Bronchial epithelial cell (primary cell): ENCODE results near the gene CKB. TPM values are rescaled to one million over a fixed set of nuclear protein-coding genes. Genes with fewer than 3 reads are reported as not detected.

ENCODE experiments used
- DNase-seq: peaks from one replicate; pipeline ENCODE4 v3.0.0-alpha.2; 2010; ENCODE audit warnings: low read depth
- FAIRE-seq: peaks from 2 replicates; lab custom pipeline; 2011; peaks lifted over from hg19 to GRCh38; lab: Jason Lieb, UNC
- H3K27me3 ChIP-seq: 2 replicates; pipeline ENCODE4 v1.5.1; 2011; ENCODE audit warnings: low read length; ENCODE audit not compliant: control insufficient read depth, insufficient read depth
- H3K36me3 ChIP-seq: 2 replicates; pipeline ENCODE4 v1.5.1; 2011; ENCODE audit warnings: low read length; ENCODE audit not compliant: control insufficient read depth, insufficient read depth
- H3K4me3 ChIP-seq: 2 replicates; pipeline ENCODE4 v1.5.1; 2011; ENCODE audit warnings: mild to moderate bottlenecking, low read depth, low read length, control low read depth
- total RNA-seq: library from RNA; depleted of rRNA; stranded (reverse); fragments of >200 nt; gene quantifications from 2 replicates; pipeline ENCODE4 v1.2.1, GENCODE V29; 2014
- TF ChIP-seq, protein P1 (sequence below): IDR thresholded peaks from 2 replicates; pipeline ENCODE4 v1.5.1; 2011; ENCODE audit warnings: mild to moderate bottlenecking, moderate library complexity, low read length, control low read depth, inconsistent platforms; ENCODE audit not compliant: insufficient read depth, severe bottlenecking

Gene CKB
- total RNA-seq, 1 donor from 2014 or later: 31.3 TPM

GRCh38 chr14:103524002-103524935 is 1.6 kb upstream of the CKB start:
- TF ChIP-seq, protein P1, sequence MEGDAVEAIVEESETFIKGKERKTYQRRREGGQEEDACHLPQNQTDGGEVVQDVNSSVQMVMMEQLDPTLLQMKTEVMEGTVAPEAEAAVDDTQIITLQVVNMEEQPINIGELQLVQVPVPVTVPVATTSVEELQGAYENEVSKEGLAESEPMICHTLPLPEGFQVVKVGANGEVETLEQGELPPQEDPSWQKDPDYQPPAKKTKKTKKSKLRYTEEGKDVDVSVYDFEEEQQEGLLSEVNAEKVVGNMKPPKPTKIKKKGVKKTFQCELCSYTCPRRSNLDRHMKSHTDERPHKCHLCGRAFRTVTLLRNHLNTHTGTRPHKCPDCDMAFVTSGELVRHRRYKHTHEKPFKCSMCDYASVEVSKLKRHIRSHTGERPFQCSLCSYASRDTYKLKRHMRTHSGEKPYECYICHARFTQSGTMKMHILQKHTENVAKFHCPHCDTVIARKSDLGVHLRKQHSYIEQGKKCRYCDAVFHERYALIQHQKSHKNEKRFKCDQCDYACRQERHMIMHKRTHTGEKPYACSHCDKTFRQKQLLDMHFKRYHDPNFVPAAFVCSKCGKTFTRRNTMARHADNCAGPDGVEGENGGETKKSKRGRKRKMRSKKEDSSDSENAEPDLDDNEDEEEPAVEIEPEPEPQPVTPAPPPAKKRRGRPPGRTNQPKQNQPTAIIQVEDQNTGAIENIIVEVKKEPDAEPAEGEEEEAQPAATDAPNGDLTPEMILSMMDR: no peak
- Histone ChIP-seq H3K4me3 (no peak overlapping the region), H3K36me3 (no peaks in the 10 kb centered on the region), H3K27me3 (peaks cover 5% of the 10 kb centered on the region)
- no peak for FAIRE-seq
- DNase-seq: no peak

DNA sequence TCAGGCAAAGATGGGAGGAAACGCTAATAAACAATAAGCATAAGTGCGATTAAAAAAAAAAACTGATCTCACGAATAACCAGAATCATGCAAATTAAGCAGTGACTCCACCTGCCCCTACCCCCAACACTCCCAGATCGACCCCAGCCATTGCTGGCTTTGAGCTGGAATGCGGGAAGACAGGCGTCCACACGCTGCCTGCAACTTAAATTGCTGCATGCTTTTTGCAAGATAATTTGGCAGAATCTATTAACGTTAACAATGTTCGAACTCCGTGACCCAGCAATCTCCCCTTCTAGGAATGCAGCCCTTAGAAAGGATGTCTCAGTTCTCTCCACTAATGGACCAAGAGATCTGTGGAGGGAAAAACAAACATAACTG is 935 bp upstream of the CKB start:
- peaks cover 5% of the 10 kb centered on the region for H3K27me3 ChIP-seq
- no peak for FAIRE-seq
- no peaks in the 10 kb centered on the region for H3K36me3 ChIP-seq
- DNase-seq: no peak
- TF ChIP-seq, protein P1: no peak
- no peak overlapping the region for H3K4me3 ChIP-seq

DNA sequence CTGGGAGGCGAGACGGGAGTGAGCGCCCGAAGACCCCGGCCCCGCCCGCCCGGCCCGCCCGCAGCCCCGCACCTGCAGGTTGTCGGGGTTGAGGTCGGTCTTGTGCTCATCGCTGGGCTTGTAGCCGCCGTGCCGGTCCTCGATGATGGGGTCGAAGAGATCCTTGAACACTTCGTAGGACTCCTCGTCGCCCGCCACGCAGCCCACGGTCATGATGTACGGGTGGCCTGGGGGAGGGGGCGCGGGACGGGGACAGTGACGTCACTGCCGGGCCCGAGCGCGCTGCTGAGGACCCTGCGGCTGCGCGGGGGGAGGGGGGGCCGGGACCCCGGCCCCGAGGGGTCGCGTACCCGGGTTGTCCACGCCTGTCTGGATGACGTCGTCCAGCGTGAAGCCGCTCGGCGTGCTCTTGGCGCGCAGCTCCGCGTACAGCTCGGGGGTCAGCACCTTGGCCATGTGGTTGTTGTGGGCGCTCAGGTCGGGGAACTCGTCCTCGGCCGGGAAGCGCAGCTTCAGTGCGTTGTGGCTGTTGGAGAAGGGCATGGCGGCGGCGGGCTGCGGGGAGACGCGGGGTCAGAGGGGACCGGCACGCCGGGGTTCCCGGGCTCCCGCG is 573 bp downstream of the CKB start:
- Histone ChIP-seq H3K4me3 (peak overlapping the region; percentile 47), H3K36me3 (no peaks in the 10 kb centered on the region), H3K27me3 (peaks cover 5% of the 10 kb centered on the region)
- no peak for FAIRE-seq
- TF ChIP-seq, protein P1: no peak
- no peak for DNase-seq

DNA sequence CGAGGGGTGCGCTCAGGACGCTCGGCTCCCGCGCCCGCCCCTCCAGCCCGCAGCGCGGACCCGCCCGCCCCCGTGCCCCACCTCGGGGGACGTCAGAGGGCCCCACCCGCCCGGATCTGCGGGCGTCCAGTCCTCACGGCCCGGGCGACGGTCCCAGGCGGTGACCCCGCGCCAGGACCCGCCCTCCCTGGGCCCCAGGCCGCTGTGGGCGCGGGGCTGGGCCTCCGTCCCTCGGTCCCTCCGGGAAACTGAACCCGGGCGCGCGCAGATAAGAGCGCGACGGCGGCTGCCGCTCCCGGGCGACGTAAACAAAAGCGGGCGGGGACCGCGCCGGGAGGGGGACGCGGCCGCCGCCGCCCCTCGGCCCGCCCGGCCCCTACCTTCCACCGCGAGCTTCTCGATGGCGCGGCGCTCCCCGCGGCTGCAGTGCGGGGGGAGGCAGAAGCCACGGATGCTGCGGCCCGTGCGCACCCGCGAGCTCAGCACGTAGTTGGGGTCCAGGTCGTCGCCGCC is 1.1 kb downstream of the CKB start:
- no peak for DNase-seq
- Histone ChIP-seq H3K27me3 (peaks cover 5% of the 10 kb centered on the region), H3K4me3 (peak overlapping the region; percentile 47), H3K36me3 (no peaks in the 10 kb centered on the region)
- FAIRE-seq: no peak
- TF ChIP-seq, protein P1: no peak

DNA sequence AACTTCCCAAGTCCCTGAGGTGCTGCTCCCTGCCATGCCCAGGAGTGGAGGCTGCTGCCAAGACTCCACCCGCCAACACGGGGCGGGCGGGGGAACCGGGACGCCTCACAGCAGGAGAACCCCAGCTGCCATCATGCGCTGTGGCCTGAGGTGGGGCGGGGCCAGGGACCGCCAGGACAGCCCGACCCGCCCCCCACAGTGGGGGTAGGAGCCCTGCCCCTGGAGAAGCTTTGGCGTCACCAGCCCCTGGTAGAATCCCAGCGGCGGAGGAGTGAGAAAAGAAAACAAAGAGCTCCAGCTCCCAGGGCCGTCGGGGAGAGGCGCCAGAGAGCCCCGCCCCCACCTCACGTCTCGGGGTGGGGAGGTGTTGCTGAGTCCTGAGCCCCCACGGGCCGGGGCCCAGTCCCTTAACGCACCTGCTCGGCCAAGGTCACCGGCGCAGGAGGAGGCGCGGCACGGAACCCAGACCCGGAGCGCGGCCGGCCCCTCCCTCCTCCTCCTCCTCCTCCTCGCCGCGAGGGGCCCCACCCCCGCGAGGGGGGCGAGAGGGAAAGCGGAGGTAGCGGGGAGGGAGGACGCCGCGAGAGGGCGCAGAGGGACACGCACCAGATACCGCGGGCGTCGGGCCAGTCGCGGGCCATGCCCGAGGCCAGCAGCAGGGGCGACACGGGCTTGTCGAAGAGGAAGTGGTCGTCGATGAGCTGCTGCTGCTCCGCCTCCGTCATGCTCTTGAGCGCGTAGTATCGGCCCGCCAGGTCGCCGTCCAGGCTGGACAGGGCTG is 1.8 kb downstream of the CKB start:
- H3K27me3 ChIP-seq: peaks cover 5% of the 10 kb centered on the region
- H3K36me3 ChIP-seq: no peaks in the 10 kb centered on the region
- TF ChIP-seq, protein P1: peak; percentile 62
- peak overlapping the region; percentile 47 for H3K4me3 ChIP-seq
- FAIRE-seq (no peak), DNase-seq (no peak)
